Measurements from ENCODE around the gene DTNB. TPM values are rescaled to one million over a fixed set of nuclear protein-coding genes. Genes with fewer than 3 reads are reported as not detected.

DTNB gene
- total RNA-seq, 3 donors from 2014 or later: 4.8 to 8.8 (median 7.2) TPM

GRCh38 chr2:25529034-25529433 is 144.3 kb downstream of the DTNB start:
- Histone ChIP-seq H3K36me3 (ENCODE audit: low read depth) (no peaks in the 10 kb centered on the region), H3K4me1 (ENCODE audit: low read depth) (no peaks in the 10 kb centered on the region), H3K9me3 (no peaks in the 10 kb centered on the region), H3K4me3 (no peak overlapping the region)
- no peak for TF ChIP-seq CTCF (IDR thresholded peaks at IDR 0.05)
- no peak for ATAC-seq
- intact Hi-C loops (cut with DNase I, micrococcal nuclease): loop anchor here in 1 of 2 donors (10.0 kb wide), 1 partner anchor 164 kb away; no protein-coding TSS in a partner anchor
- no peak for DNase-seq

GRCh38 chr2:25528173-25528572 is 145.2 kb downstream of the DTNB start:
- Histone ChIP-seq H3K9me3 (no peaks in the 10 kb centered on the region), H3K36me3 (ENCODE audit: low read depth) (no peaks in the 10 kb centered on the region), H3K4me1 (ENCODE audit: low read depth) (no peaks in the 10 kb centered on the region), H3K4me3 (no peak overlapping the region)
- TF ChIP-seq CTCF (IDR thresholded peaks at IDR 0.05): no peak
- DNase-seq (no peak), ATAC-seq (no peak)
- intact Hi-C loops (cut with DNase I, micrococcal nuclease): loop anchor here in 1 of 2 donors (10.0 kb wide), 1 partner anchor 163 kb away; no protein-coding TSS in a partner anchor

- H3K36me3 ChIP-seq (ENCODE audit: low read depth): no peaks in the 10 kb centered on the region
- H3K4me1 ChIP-seq (ENCODE audit: low read depth): no peaks in the 10 kb centered on the region
- intact Hi-C loops (cut with DNase I, micrococcal nuclease): loop anchor here in 1 of 2 donors (10.0 kb wide), 1 partner anchor 160 kb away; no protein-coding TSS in a partner anchor
- no peak for TF ChIP-seq CTCF (IDR thresholded peaks at IDR 0.05)
- no peaks in the 10 kb centered on the region for H3K9me3 ChIP-seq
- peak; percentile 67 for ATAC-seq
- no peak overlapping the region for H3K4me3 ChIP-seq
- DNase-seq: no peak
These were observed 148.9 kb downstream of the DTNB start for GRCh38 chr2:25524507-25524906.

- ATAC-seq (no peak), DNase-seq (no peak)
- TF ChIP-seq CTCF (IDR thresholded peaks at IDR 0.05): no peak
- H3K4me3 ChIP-seq: no peak overlapping the region
- no peaks in the 10 kb centered on the region for H3K36me3 ChIP-seq (ENCODE audit: low read depth)
- no peaks in the 10 kb centered on the region for H3K9me3 ChIP-seq
- intact Hi-C loops (cut with DNase I, micrococcal nuclease): loop anchor here in 1 of 2 donors (10.0 kb wide), 1 partner anchor 158 kb away; no protein-coding TSS in a partner anchor
- H3K4me1 ChIP-seq (ENCODE audit: low read depth): no peaks in the 10 kb centered on the region
These were observed 150.3 kb downstream of the DTNB start for GRCh38 chr2:25523060-25523459.

GRCh38 chr2:25521665-25522387 is 151.6 kb downstream of the DTNB start:
- no peak overlapping the region for H3K4me3 ChIP-seq
- peak; percentile 95 for ATAC-seq
- DNase-seq: peak in 1 of 3 donors; percentile 74
- intact Hi-C loops (cut with DNase I, micrococcal nuclease): loop anchor here in 1 of 2 donors (10.0 kb wide), 1 partner anchor 157 kb away; no protein-coding TSS in a partner anchor
- H3K36me3 ChIP-seq (ENCODE audit: low read depth): no peaks in the 10 kb centered on the region
- no peaks in the 10 kb centered on the region for H3K4me1 ChIP-seq (ENCODE audit: low read depth)
- TF ChIP-seq CTCF (IDR thresholded peaks at IDR 0.05): peak; percentile 57
- H3K9me3 ChIP-seq: no peaks in the 10 kb centered on the region
